Breast epithelium (tissue), 3 donors: ENCODE data around the gene TRIM67.

Experiments used
- CTCF ChIP-seq, 3 donors: fragments of 450-650 bp; IDR thresholded peaks; one replicate each; pipeline ENCODE4 v1.5.1; 2016 to 2017; ENCODE audit warnings: antibody characterized with exemption in 3 of 3, mild to moderate bottlenecking in 3 of 3, moderate library complexity in 3 of 3
- POLR2A ChIP-seq: fragments of 450-650 bp; IDR thresholded peaks from one replicate; pipeline ENCODE4 v1.6.1; 2016; ENCODE audit warnings: antibody characterized with exemption, mild to moderate bottlenecking, moderate library complexity
- POLR2AphosphoS5 ChIP-seq, 3 donors: sonication (generic); formaldehyde crosslinking; IDR thresholded peaks; one replicate each; pipeline ENCODE4 v1.6.1; 2017; ENCODE audit warnings: antibody characterized with exemption in 3 of 3

GRCh38 chr1:231144416-231145193 is 17.3 kb upstream of the TRIM67 start:
- TF ChIP-seq CTCF (IDR thresholded peaks at IDR 0.05) (no peak), POLR2AphosphoS5 (IDR thresholded peaks at IDR 0.05) (no peak), POLR2A (no peak)
